OCI-LY7 (cell line): ENCODE results near the gene BSND.

Source experiments
- CTCF ChIP-seq: fragments of 200-600 bp; sonication (generic); conservative IDR thresholded peaks from 2 replicates; pipeline ENCODE4 v1.5.1; 2014; ENCODE audit warnings: mild to moderate bottlenecking, antibody characterized with exemption, low read length, moderate library complexity, mixed read lengths
- EZH2phosphoT487 ChIP-seq: fragments of 200-600 bp; sonication (generic); IDR thresholded peaks from 2 replicates; pipeline ENCODE4 v1.6.1; 2018; ENCODE audit warnings: low read depth, borderline replicate concordance, mild to moderate bottlenecking, mixed run types, antibody characterized with exemption, low read length, moderate library complexity, mixed read lengths

DNA sequence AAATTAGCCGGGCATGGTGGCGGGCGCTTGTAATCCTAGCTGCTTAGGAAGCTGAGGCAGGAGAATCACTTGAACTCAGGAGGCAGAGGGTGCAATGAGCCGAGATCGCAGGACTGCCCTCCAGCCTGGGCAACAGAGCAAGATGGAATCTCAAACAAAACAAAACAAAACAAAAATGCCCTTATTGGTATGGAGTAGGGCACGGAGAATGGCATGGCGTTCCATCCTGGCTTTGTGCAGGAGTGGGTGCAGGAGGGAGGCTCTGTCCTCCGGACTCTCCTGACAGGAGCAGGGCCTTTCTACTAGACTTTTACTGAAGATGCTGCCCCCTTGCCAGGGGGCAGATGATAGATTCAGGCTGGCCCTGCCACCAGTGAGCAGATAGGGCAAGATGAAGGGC, 17.3 kb upstream of the BSND start:
- TF ChIP-seq CTCF (no peak), EZH2phosphoT487 (no peak)
